Keratinocyte (primary cell): ENCODE data around the gene PGC. TPM values are rescaled to one million over a fixed set of nuclear protein-coding genes. Genes with fewer than 3 reads are reported as not detected.

ENCODE experiments used
- DNase-seq: peaks from one replicate; pipeline ENCODE4 v3.0.0-alpha.2; 2011; ENCODE audit warnings: low read depth, missing footprints, low spot score
- FAIRE-seq: peaks from 2 replicates; lab custom pipeline; 2011; peaks lifted over from hg19 to GRCh38; lab: Jason Lieb, UNC
- H2AFZ ChIP-seq: 2 replicates; pipeline ENCODE4 v1.6.0; 2012; ENCODE audit warnings: low read length, control low read depth, inconsistent platforms; ENCODE audit not compliant: control insufficient read depth
- H3K27ac ChIP-seq: 2 replicates; pipeline ENCODE4 v1.5.1; 2011; ENCODE audit warnings: low read length; ENCODE audit not compliant: control insufficient read depth, insufficient read depth
- H3K27me3 ChIP-seq: 3 replicates; pipeline ENCODE4 v1.6.0; 2011; ENCODE audit warnings: low read length; ENCODE audit not compliant: control insufficient read depth, insufficient read depth; ENCODE audit errors: extremely low read depth
- H3K36me3 ChIP-seq, 2 experiments: 2 replicates in 1 of 2; 3 replicates in 1 of 2; pipeline ENCODE4 v1.5.1; 2011; ENCODE audit warnings: low read length in 2 of 2, mild to moderate bottlenecking in 1 of 2; ENCODE audit not compliant: control insufficient read depth in 2 of 2, insufficient read depth in 2 of 2; ENCODE audit errors: extremely low read depth in 1 of 2
- H3K4me1 ChIP-seq: 3 replicates; pipeline ENCODE4 v1.5.1; 2011; ENCODE audit warnings: low read length; ENCODE audit not compliant: control insufficient read depth, insufficient read depth; ENCODE audit errors: extremely low read depth
- H3K4me2 ChIP-seq: 3 replicates; pipeline ENCODE4 v1.6.0; 2011; ENCODE audit warnings: low read depth, low read length; ENCODE audit not compliant: control insufficient read depth, insufficient read depth; ENCODE audit errors: extremely low read depth
- H3K4me3 ChIP-seq, 3 experiments: fragments of 200-600 bp in 1 of 3; sonication (generic) in 1 of 3; 2 replicates in 2 of 3; 3 replicates in 1 of 3; pipeline ENCODE4 v1.5.1; 2011 to 2016; ENCODE audit warnings: low read length in 3 of 3, mild to moderate bottlenecking in 3 of 3, control low read depth in 2 of 3, inconsistent platforms in 1 of 3, low read depth in 1 of 3, mixed read lengths in 1 of 3, mixed run types in 1 of 3, moderate library complexity in 1 of 3; ENCODE audit not compliant: control insufficient read depth in 2 of 3, insufficient read depth in 2 of 3; ENCODE audit errors: extremely low read depth in 1 of 3
- H3K79me2 ChIP-seq: 2 replicates; pipeline ENCODE4 v1.6.0; 2012; ENCODE audit warnings: low read length; ENCODE audit not compliant: control insufficient read depth, insufficient read depth
- H3K9ac ChIP-seq: 3 replicates; pipeline ENCODE4 v1.6.0; 2011; ENCODE audit warnings: low read length; ENCODE audit not compliant: control insufficient read depth, insufficient read depth; ENCODE audit errors: extremely low read depth
- H3K9me1 ChIP-seq: 3 replicates; pipeline ENCODE4 v1.6.0; 2011; ENCODE audit warnings: low read length; ENCODE audit not compliant: control insufficient read depth, insufficient read depth; ENCODE audit errors: extremely low read depth
- H3K9me3 ChIP-seq: 2 replicates; pipeline ENCODE4 v1.5.1; 2012; ENCODE audit warnings: low read depth, low read length; ENCODE audit not compliant: control insufficient read depth
- H4K20me1 ChIP-seq: 3 replicates; pipeline ENCODE4 v1.6.0; 2011; ENCODE audit warnings: low read length; ENCODE audit not compliant: control insufficient read depth, insufficient read depth; ENCODE audit errors: extremely low read depth
- CTCF ChIP-seq, 3 experiments: IDR thresholded peaks in 1 of 3; conservative IDR thresholded peaks in 1 of 3; optimal IDR thresholded peaks in 1 of 3; 2 replicates in 2 of 3; 3 replicates in 1 of 3; pipeline versions ENCODE3 to v1.5.1; 2011; ENCODE audit warnings: low read length in 3 of 3, mild to moderate bottlenecking in 3 of 3, moderate library complexity in 2 of 3, control low read depth in 1 of 3, inconsistent platforms in 1 of 3; ENCODE audit not compliant: insufficient read depth in 2 of 3; ENCODE audit errors: extremely low read depth in 1 of 3
- EZH2 ChIP-seq: IDR thresholded peaks from one replicate; pipeline ENCODE4 v1.6.1; 2012; ENCODE audit warnings: inconsistent platforms, mild to moderate bottlenecking, low read length, moderate library complexity
- dilution Hi-C: fragments of 300-500 bp; cut with MboI; formaldehyde crosslinking; loops from one replicate; pipeline ENCODE4 v1.7.0; 2020; ENCODE audit warnings: low sequenced_read_pairs; ENCODE audit not compliant: extremely low pct_ligation_motif_present
- polyA plus RNA-seq, 5 experiments: library from polyadenylated mRNA; depleted of rRNA in 3 of 5; stranded (reverse) in 3 of 5; stranded (forward) in 1 of 5; unstranded in 1 of 5; fragments of >200 nt; gene quantifications; 1 replicate in 1 of 5; 2 replicates in 3 of 5; 3 replicates in 1 of 5; pipeline versions ENCODE4 v1.2.1 to v1.2.3, GENCODE V29; 2011 to 2012; ENCODE audit warnings: missing spikeins in 2 of 5, low read depth in 1 of 5, low replicate concordance in 1 of 5

PGC gene
- polyA plus RNA-seq, 1 donor (not counting 4 experiments of a cell fraction or from before 2014, with no cell fraction given), result not detected

DNA sequence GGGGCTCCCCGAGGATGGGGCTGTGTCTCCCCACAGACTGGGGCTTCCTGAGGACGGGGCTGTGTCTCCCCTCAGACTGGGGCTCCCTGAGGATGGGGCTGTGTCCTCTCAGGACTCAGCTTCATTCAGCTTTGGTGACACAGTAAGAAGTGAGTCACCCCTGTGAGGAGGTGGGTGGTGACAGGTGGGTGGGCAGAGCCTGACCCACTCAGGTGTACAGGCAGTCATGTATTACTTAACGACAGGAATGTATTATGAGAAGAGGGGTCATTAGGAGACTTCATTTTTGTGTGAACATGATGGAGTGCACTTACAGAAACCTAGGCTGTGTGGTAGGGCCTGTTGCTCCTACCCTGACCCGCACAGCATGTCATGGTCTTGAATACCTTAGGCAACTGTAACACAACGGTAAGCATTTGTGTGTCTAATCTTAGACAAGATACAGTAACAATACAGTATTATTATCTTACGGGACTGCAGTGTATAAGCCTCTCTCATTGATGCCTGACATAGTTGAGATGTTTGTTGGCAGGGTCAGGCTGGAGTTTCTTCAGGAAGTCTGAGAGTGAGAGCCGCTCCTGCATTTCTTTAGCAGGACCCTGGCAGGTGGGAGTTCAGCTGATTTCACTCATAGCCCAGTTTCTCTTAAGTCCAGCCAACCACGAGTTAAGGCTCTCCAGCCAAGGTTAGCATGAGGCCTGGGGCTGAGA, 10.9 kb upstream of the PGC start:
- dilution Hi-C loops, result no loop called here
- Histone ChIP-seq H3K4me1 (no peaks in the 10 kb centered on the region), H3K27me3 (peaks cover 6% of the 10 kb centered on the region), H3K27ac (no peak overlapping the region), H3K4me2 (no peak overlapping the region), H3K9ac (no peak overlapping the region), H3K9me3 (no peaks in the 10 kb centered on the region), H3K4me3 (no peak overlapping the region), H2AFZ (no peak overlapping the region), H3K36me3 (no peaks in the 10 kb centered on the region), H3K79me2 (no peaks in the 10 kb centered on the region), H4K20me1 (no peaks in the 10 kb centered on the region), H3K9me1 (no peaks in the 10 kb centered on the region)
- TF ChIP-seq EZH2, result no peak
- no peak for TF ChIP-seq CTCF (optimal IDR thresholded peaks at IDR 0.05 in 1 of 3, IDR thresholded peaks at IDR 0.05 in 1 of 3, conservative IDR thresholded peaks at IDR 0.05 in 1 of 3; ENCODE audit: extremely low read depth in 1 of 3, insufficient read depth in 2 of 3, low read length in 3 of 3)
- FAIRE-seq (no peak), DNase-seq (no peak)

DNA sequence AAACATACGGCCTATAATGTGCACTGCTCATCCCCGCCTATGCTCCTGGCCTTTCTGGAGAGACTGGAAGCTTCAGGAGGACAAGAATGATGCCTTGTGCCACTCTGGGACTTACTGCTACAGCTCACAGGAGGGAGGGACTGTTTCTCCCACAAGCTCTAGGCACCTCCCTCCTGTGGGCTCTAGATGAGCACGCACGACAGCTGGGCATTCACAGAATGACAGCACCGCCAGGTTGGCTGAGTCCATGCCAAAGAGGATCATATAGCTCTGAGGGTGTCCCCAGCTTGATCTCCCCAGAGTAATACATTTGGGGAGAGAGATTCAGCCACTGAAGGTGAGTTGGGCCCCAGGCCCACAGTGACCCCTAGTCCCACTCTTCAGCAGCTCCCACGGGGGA, 10.1 kb upstream of the PGC start:
- no peak overlapping the region for H3K9ac ChIP-seq
- H3K9me1 ChIP-seq, result no peaks in the 10 kb centered on the region
- H2AFZ ChIP-seq, result no peak overlapping the region
- FAIRE-seq (no peak), DNase-seq (no peak)
- H3K36me3 ChIP-seq, result no peaks in the 10 kb centered on the region
- no peaks in the 10 kb centered on the region for H3K9me3 ChIP-seq
- H3K4me3 ChIP-seq, result no peak overlapping the region
- no peak for TF ChIP-seq CTCF (optimal IDR thresholded peaks at IDR 0.05 in 1 of 3, IDR thresholded peaks at IDR 0.05 in 1 of 3, conservative IDR thresholded peaks at IDR 0.05 in 1 of 3; ENCODE audit: extremely low read depth in 1 of 3, insufficient read depth in 2 of 3, low read length in 3 of 3)
- TF ChIP-seq EZH2, result no peak
- no peaks in the 10 kb centered on the region for H3K79me2 ChIP-seq
- no peak overlapping the region for H3K4me2 ChIP-seq
- dilution Hi-C loops, result no loop called here
- no peaks in the 10 kb centered on the region for H3K4me1 ChIP-seq
- no peaks in the 10 kb centered on the region for H4K20me1 ChIP-seq
- H3K27ac ChIP-seq, result no peak overlapping the region
- H3K27me3 ChIP-seq, result peaks cover 6% of the 10 kb centered on the region
